Measurements from ENCODE around the gene NFIB.

GRCh38 chr9:14302405-14302804, 11.5 kb downstream of the NFIB start:
- TF ChIP-seq PKNOX1 (IDR thresholded peaks at IDR 0.05): no peak
- TF ChIP-seq CTCF (IDR thresholded peaks at IDR 0.05 in 2 of 3, conservative IDR thresholded peaks at IDR 0.05 in 1 of 3; ENCODE audit: control insufficient read depth in 2 of 3, extremely low read depth in 1 of 3, insufficient read depth in 1 of 3, low read depth in 3 of 3, low read length in 3 of 3): no peak

Data from GM12878 (cell line).